ENCODE measurements around the gene NDUFA12.

NDUFA12 gene

DNA sequence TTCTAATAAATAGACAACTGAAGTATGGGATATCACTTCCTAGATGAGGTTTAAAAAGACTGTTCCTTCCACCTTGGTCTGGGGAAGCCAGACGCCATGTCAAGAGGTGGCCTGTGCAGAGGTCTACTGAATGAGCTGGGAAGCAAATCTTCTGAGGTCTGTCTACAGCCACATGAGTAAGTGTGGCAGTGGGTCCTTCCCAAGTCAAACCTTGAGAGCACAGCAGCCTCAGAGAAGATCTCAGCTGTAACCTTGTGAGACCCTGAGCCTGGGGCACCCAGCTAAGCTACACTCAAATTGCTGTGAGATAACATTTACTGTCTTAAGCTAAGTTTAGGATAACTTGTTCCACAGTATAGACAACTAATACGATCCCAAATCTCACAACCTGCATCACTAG, 20.2 kb downstream of the NDUFA12 start:
- Histone ChIP-seq H3F3A (ENCODE audit: low read depth) (no peaks in the 10 kb centered on the region), H3K27me3 (ENCODE audit: insufficient read depth, low read length, poor library complexity, severe bottlenecking) (no peaks in the 10 kb centered on the region), H3K9me2 (replicated peaks; ENCODE audit: low read depth, low read length) (no peaks in the 10 kb centered on the region), H4K20me1 (ENCODE audit: insufficient read depth, low read length, poor library complexity, severe bottlenecking) (peaks cover 22% of the 10 kb centered on the region), H3K9ac (ENCODE audit: low read depth, low read length, poor library complexity, severe bottlenecking) (no peak overlapping the region), H2AFZ (ENCODE audit: low read length) (no peak overlapping the region), H3K4me1 (ENCODE audit: insufficient read depth, low read length, poor library complexity, severe bottlenecking) (peaks cover 24% of the 10 kb centered on the region), H3K4me2 (ENCODE audit: low read depth, low read length, poor library complexity, severe bottlenecking) (no peak overlapping the region), H3K79me2 (ENCODE audit: insufficient read depth, low read length) (peaks cover 19% of the 10 kb centered on the region), H3K9me3 (ENCODE audit: insufficient read depth, low read depth, low read length) (no peaks in the 10 kb centered on the region), H3K4me3 (ENCODE audit: low read length, poor library complexity, severe bottlenecking) (no peak overlapping the region), H3K36me3 (ENCODE audit: insufficient read depth, low read length) (peaks cover 16% of the 10 kb centered on the region; the same call in 1 of the 2 replicates)
- TF ChIP-seq EZH2phosphoT487 (IDR thresholded peaks at IDR 0.05; ENCODE audit: borderline replicate concordance): no peak
- TF ChIP-seq, protein P1, sequence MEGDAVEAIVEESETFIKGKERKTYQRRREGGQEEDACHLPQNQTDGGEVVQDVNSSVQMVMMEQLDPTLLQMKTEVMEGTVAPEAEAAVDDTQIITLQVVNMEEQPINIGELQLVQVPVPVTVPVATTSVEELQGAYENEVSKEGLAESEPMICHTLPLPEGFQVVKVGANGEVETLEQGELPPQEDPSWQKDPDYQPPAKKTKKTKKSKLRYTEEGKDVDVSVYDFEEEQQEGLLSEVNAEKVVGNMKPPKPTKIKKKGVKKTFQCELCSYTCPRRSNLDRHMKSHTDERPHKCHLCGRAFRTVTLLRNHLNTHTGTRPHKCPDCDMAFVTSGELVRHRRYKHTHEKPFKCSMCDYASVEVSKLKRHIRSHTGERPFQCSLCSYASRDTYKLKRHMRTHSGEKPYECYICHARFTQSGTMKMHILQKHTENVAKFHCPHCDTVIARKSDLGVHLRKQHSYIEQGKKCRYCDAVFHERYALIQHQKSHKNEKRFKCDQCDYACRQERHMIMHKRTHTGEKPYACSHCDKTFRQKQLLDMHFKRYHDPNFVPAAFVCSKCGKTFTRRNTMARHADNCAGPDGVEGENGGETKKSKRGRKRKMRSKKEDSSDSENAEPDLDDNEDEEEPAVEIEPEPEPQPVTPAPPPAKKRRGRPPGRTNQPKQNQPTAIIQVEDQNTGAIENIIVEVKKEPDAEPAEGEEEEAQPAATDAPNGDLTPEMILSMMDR (conservative IDR thresholded peaks at IDR 0.05; ENCODE audit: low read length): no peak

DNA sequence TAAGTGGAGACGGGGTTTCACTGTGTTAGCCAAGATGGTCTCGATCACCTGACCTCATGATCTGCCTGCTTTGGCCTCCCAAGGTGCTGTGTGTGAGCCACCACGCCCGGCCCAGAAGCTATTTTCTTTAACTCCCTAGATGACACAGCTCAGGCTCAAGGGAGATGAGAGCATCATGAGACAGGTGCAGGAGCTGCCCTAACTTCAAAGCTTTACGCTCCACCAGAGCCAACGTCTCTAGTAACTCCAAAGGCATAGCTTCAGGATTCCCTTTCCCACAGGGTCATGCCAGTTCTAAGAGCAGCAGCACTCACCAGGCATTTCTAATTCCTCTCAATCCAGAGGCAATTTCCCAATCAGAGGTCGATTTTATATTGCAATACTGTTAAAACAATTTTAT, 21.0 kb downstream of the NDUFA12 start:
- H2AFZ ChIP-seq (ENCODE audit: low read length): no peak overlapping the region
- H3K9me2 ChIP-seq (replicated peaks; ENCODE audit: low read depth, low read length): no peaks in the 10 kb centered on the region
- no peak overlapping the region for H3K4me2 ChIP-seq (ENCODE audit: low read depth, low read length, poor library complexity, severe bottlenecking)
- H3F3A ChIP-seq (ENCODE audit: low read depth): no peaks in the 10 kb centered on the region
- no peak overlapping the region for H3K9ac ChIP-seq (ENCODE audit: low read depth, low read length, poor library complexity, severe bottlenecking)
- H3K79me2 ChIP-seq (ENCODE audit: insufficient read depth, low read length): peaks cover 19% of the 10 kb centered on the region
- H3K9me3 ChIP-seq (ENCODE audit: insufficient read depth, low read depth, low read length): no peaks in the 10 kb centered on the region
- peaks cover 15% of the 10 kb centered on the region for H3K4me1 ChIP-seq (ENCODE audit: insufficient read depth, low read length, poor library complexity, severe bottlenecking)
- peaks cover 17% of the 10 kb centered on the region for H4K20me1 ChIP-seq (ENCODE audit: insufficient read depth, low read length, poor library complexity, severe bottlenecking)
- TF ChIP-seq, protein P1 (conservative IDR thresholded peaks at IDR 0.05; ENCODE audit: low read length): no peak
- TF ChIP-seq EZH2phosphoT487 (IDR thresholded peaks at IDR 0.05; ENCODE audit: borderline replicate concordance): no peak
- no peak overlapping the region for H3K4me3 ChIP-seq (ENCODE audit: low read length, poor library complexity, severe bottlenecking)
- peaks cover 16% of the 10 kb centered on the region; the same call in 1 of the 2 replicates for H3K36me3 ChIP-seq (ENCODE audit: insufficient read depth, low read length)
- no peaks in the 10 kb centered on the region for H3K27me3 ChIP-seq (ENCODE audit: insufficient read depth, low read length, poor library complexity, severe bottlenecking)

DNA sequence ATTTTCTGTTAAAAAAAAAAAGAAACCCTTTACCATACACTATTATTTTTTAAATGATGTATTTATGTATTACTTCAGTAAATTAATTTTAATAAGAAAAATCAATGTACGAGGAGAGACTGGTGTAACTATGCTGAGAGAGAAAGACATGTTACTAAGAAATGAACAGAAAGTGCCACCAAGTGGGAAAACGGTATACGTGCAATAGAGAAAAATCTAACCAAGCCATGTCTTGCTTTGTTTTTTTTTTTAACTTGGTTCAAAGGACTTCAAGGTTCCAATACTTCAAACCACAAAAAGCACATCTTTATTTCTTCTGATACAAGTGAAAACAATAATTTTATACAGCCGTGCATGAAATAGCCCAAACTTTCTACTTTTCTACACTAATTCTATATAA, 22.9 kb downstream of the NDUFA12 start:
- Histone ChIP-seq H3K9ac (ENCODE audit: low read depth, low read length, poor library complexity, severe bottlenecking) (no peak overlapping the region), H3K9me3 (ENCODE audit: insufficient read depth, low read depth, low read length) (no peaks in the 10 kb centered on the region), H3F3A (ENCODE audit: low read depth) (no peaks in the 10 kb centered on the region), H3K4me3 (ENCODE audit: low read length, poor library complexity, severe bottlenecking) (no peak overlapping the region), H3K36me3 (ENCODE audit: insufficient read depth, low read length) (peaks cover 21% of the 10 kb centered on the region; the same call in 1 of the 2 replicates), H3K4me2 (ENCODE audit: low read depth, low read length, poor library complexity, severe bottlenecking) (no peak overlapping the region), H4K20me1 (ENCODE audit: insufficient read depth, low read length, poor library complexity, severe bottlenecking) (peaks cover 9% of the 10 kb centered on the region), H3K27me3 (ENCODE audit: insufficient read depth, low read length, poor library complexity, severe bottlenecking) (no peaks in the 10 kb centered on the region), H3K9me2 (replicated peaks; ENCODE audit: low read depth, low read length) (no peaks in the 10 kb centered on the region), H3K4me1 (ENCODE audit: insufficient read depth, low read length, poor library complexity, severe bottlenecking) (peaks cover 9% of the 10 kb centered on the region), H3K79me2 (ENCODE audit: insufficient read depth, low read length) (peaks cover 29% of the 10 kb centered on the region), H2AFZ (ENCODE audit: low read length) (no peak overlapping the region)
- no peak for TF ChIP-seq EZH2phosphoT487 (IDR thresholded peaks at IDR 0.05; ENCODE audit: borderline replicate concordance)
- TF ChIP-seq, protein P1 (conservative IDR thresholded peaks at IDR 0.05; ENCODE audit: low read length): peak; percentile 66
